Measurements from ENCODE around the gene AGO4. TPM values are rescaled to one million over a fixed set of nuclear protein-coding genes. Genes with fewer than 3 reads are reported as not detected.

AGO4 gene
- total and polyA plus RNA-seq, 2 donors (not counting 1 experiment from before 2014, with no cell fraction given), result 7.8 to 22.6 TPM

- Histone ChIP-seq H3K9ac (ENCODE audit: low read length) (no peak overlapping the region), H3K27me3 (replicated peaks in 1 of 4; ENCODE audit: control extremely low read depth in 1 of 4, control insufficient read depth in 3 of 4, insufficient read depth in 4 of 4, low read length in 3 of 4) (no peaks in the 10 kb centered on the region), H4K20me1 (ENCODE audit: control insufficient read depth, insufficient read depth, low read length, poor library complexity, severe bottlenecking) (no peaks in the 10 kb centered on the region), H3K4me1 (ENCODE audit: control insufficient read depth in 2 of 2, insufficient read depth in 2 of 2, low read length in 2 of 2) (no peaks in the 10 kb centered on the region), H3K4me3 (ENCODE audit: control extremely low read depth in 1 of 5, extremely low read depth in 1 of 5, insufficient read depth in 1 of 5, low read depth in 2 of 5, low read length in 4 of 5) (no peak overlapping the region), H2AFZ (ENCODE audit: insufficient read depth, low read depth, low read length, poor library complexity, severe bottlenecking) (no peak overlapping the region), H3K9me3 (ENCODE audit: control extremely low read depth in 1 of 3, control insufficient read depth in 2 of 3, insufficient read depth in 1 of 3, low read length in 2 of 3) (no peaks in the 10 kb centered on the region), H3K27ac (ENCODE audit: low read length in 2 of 2) (no peak overlapping the region), H3K79me2 (ENCODE audit: control insufficient read depth, insufficient read depth, low read length) (peaks cover 3% of the 10 kb centered on the region), H3K36me3 (replicated peaks in 1 of 2; ENCODE audit: control extremely low read depth in 1 of 2, control insufficient read depth in 1 of 2, extremely low read depth in 1 of 2, insufficient read depth in 2 of 2, low read length in 1 of 2) (peaks cover 3 to 56% of the 10 kb centered on the region in 2 experiments), H3K4me2 (replicated peaks; ENCODE audit: low read depth, low read length, poor library complexity, severe bottlenecking) (no peak overlapping the region)
- Mint-ChIP-seq H3K4me1 (peaks cover 3% of the 10 kb centered on the region), H3K27me3 (no peaks in the 10 kb centered on the region), H3K4me3 (no peak overlapping the region), H3K9me3 (ENCODE audit: insufficient read depth) (no peaks in the 10 kb centered on the region), H3K27ac (no peak overlapping the region)
- CTCF ChIA-PET, result no interaction called here
- ATAC-seq (ENCODE audit: low read depth) (no peak), DNase-seq (no peak)
- no peak for TF ChIP-seq CTCF (IDR thresholded peaks at IDR 0.05)
- no peak for TF ChIP-seq EZH2 (IDR thresholded peaks at IDR 0.05; ENCODE audit: borderline replicate concordance, insufficient read depth, low read depth, low read length, poor library complexity, severe bottlenecking)
- intact Hi-C loops (cut with micrococcal nuclease), result no loop called here
- POLR2A ChIA-PET, result no interaction called here
- 100% methylated on average over 1 of the region's 2 CpGs for WGBS (ENCODE audit: insufficient coverage)
Measured at GRCh38 chr1:35902671-35903070, 94.9 kb downstream of the AGO4 start.

Other genes with a start within 250 kb of the AGO4 start
- 3.2 and 4.5 TPM in 2 replicates for gene TFAP2E, start 234.7 kb upstream of the AGO4 start, total RNA-seq
- gene TFAP2E, start 234.7 kb upstream of the AGO4 start, polyA plus RNA-seq, result 2.3 and 3.8 TPM in 2 replicates
- gene PSMB2, start 166.5 kb upstream of the AGO4 start, total RNA-seq, result 24.8 and 26.2 TPM in 2 replicates
- gene PSMB2, start 166.5 kb upstream of the AGO4 start, polyA plus RNA-seq, result 20.5 and 21.9 TPM in 2 replicates
- 5.4 and 5.8 TPM in 2 replicates for gene C1orf216, start 89.1 kb upstream of the AGO4 start, total RNA-seq
- 2.2 and 2.6 TPM in 2 replicates for gene C1orf216, start 89.1 kb upstream of the AGO4 start, polyA plus RNA-seq
- gene CLSPN, start 38.0 kb upstream of the AGO4 start, total RNA-seq, result 0.85 and 1.1 TPM in 2 replicates
- 0.22 and 0.34 TPM in 2 replicates for gene CLSPN, start 38.0 kb upstream of the AGO4 start, polyA plus RNA-seq
- 38.8 and 41.3 TPM in 2 replicates for gene AGO1, start 75.2 kb downstream of the AGO4 start, total RNA-seq
- gene AGO1, start 75.2 kb downstream of the AGO4 start, polyA plus RNA-seq, result 8.1 and 10.1 TPM in 2 replicates
- 44.9 and 52.5 TPM in 2 replicates for gene AGO3, start 123.1 kb downstream of the AGO4 start, total RNA-seq
- gene AGO3, start 123.1 kb downstream of the AGO4 start, polyA plus RNA-seq, result 5.1 and 9.0 TPM in 2 replicates